ENCODE measurements around the gene ADD2.

Gene ADD2

GRCh38 chr2:70718736-70719135, 49.3 kb downstream of the ADD2 start:
- DNase-seq, result no peak

GRCh38 chr2:70718241-70718640, 49.8 kb downstream of the ADD2 start:
- DNase-seq, result no peak

- no peak for DNase-seq
Measured at GRCh38 chr2:70717431-70718038, 50.5 kb downstream of the ADD2 start.

GRCh38 chr2:70716951-70717350, 51.0 kb downstream of the ADD2 start:
- no peak for DNase-seq

GRCh38 chr2:70716131-70716743, 51.8 kb downstream of the ADD2 start:
- DNase-seq, result no peak

GRCh38 chr2:70715071-70715985, 52.7 kb downstream of the ADD2 start:
- no peak for DNase-seq

GRCh38 chr2:70714141-70714905, 53.7 kb downstream of the ADD2 start:
- DNase-seq, result no peak

GRCh38 chr2:70712916-70713315, 55.1 kb downstream of the ADD2 start:
- no peak for DNase-seq

- DNase-seq, result no peak
Measured at GRCh38 chr2:70711191-70711590, 56.8 kb downstream of the ADD2 start.

- no peak for DNase-seq
Measured at GRCh38 chr2:70710038-70710690, 57.8 kb downstream of the ADD2 start.

- no peak for DNase-seq
Measured at GRCh38 chr2:70709275-70710037, 58.5 kb downstream of the ADD2 start.

GRCh38 chr2:70708376-70709199, 59.4 kb downstream of the ADD2 start:
- no peak for DNase-seq

- no peak for DNase-seq
Measured at GRCh38 chr2:70707706-70708105, 60.3 kb downstream of the ADD2 start.

- no peak for DNase-seq
Measured at GRCh38 chr2:70706026-70706795, 61.8 kb downstream of the ADD2 start.

- no peak for DNase-seq
Measured at GRCh38 chr2:70705160-70705850, 62.7 kb downstream of the ADD2 start.

GRCh38 chr2:70703900-70704549, 64.0 kb downstream of the ADD2 start:
- no peak for DNase-seq

- no peak for DNase-seq
Measured at GRCh38 chr2:70702711-70703395, 65.1 kb downstream of the ADD2 start.

- DNase-seq, result no peak
Measured at GRCh38 chr2:70698847-70699246, 69.2 kb downstream of the ADD2 start.

Measured in COR-L47 (cell line).